K562 (cell line): Measurements from ENCODE around the gene SPRED2. TPM values are rescaled to one million over a fixed set of nuclear protein-coding genes. Genes with fewer than 3 reads are reported as not detected.

Source experiments
- ADNP ChIP-seq: fragments of 200-800 bp; sonication (Bioruptor generic); IDR thresholded peaks from 2 replicates; pipeline ENCODE4 v1.6.1; 2016; ENCODE audit warnings: missing genetic modification characterization, missing compliant biosample characterization
- CXXC5 ChIP-seq: fragments of 250-450 bp; sonication (Bioruptor Pico); IDR thresholded peaks from 2 replicates; pipeline ENCODE4 v1.8.0; 2022; ENCODE audit warnings: inconsistent platforms, mild to moderate bottlenecking, moderate library complexity
- FOXJ2 ChIP-seq: fragments of 200-800 bp; sonication (Bioruptor generic); IDR thresholded peaks from 2 replicates; pipeline ENCODE4 v1.6.1; 2016; ENCODE audit warnings: missing genetic modification characterization, missing compliant biosample characterization
- IFI16 ChIP-seq: fragments of 250-450 bp; sonication (Bioruptor Pico); IDR thresholded peaks from 2 replicates; pipeline ENCODE4 v2.1.2; 2022; ENCODE audit warnings: mild to moderate bottlenecking, inconsistent platforms
- JUN ChIP-seq, 2 experiments: sonication (generic) in 1 of 2; formaldehyde crosslinking in 1 of 2; IDR thresholded peaks; 2 replicates each; pipeline versions ENCODE4 v1.6.1 to v1.8.0; 2012 to 2022; ENCODE audit warnings: borderline replicate concordance in 2 of 2, mild to moderate bottlenecking in 2 of 2, improper control_type of control experiment in 1 of 2, low read depth in 1 of 2, low read length in 1 of 2, missing genetic modification reagents in 1 of 2
- MGA ChIP-seq: fragments of 450-650 bp; IDR thresholded peaks from 2 replicates; pipeline ENCODE4 v1.6.1; 2016; ENCODE audit warnings: mild to moderate bottlenecking, moderate library complexity
- RFX5 ChIP-seq: IDR thresholded peaks from 2 replicates; pipeline ENCODE4 v1.6.1; 2011; ENCODE audit warnings: low read depth, mild to moderate bottlenecking, improper control_type of control experiment, low read length
- TEAD2 ChIP-seq: fragments of 450-650 bp; IDR thresholded peaks from 2 replicates; pipeline ENCODE4 v1.6.1; 2016; ENCODE audit warnings: missing genetic modification characterization, control low read depth, missing compliant biosample characterization
- YY1 ChIP-seq, 3 experiments: IDR thresholded peaks; 2 replicates each; pipeline ENCODE4 v1.6.1; 2011; ENCODE audit warnings: low read length in 2 of 3, mild to moderate bottlenecking in 2 of 3, moderate library complexity in 2 of 3, borderline replicate concordance in 1 of 3, control low read depth in 1 of 3, low read depth in 1 of 3; ENCODE audit not compliant: insufficient read depth in 3 of 3, insufficient replicate concordance in 2 of 3, control insufficient read depth in 1 of 3, insufficient read length in 1 of 3; ENCODE audit errors: extremely low read depth in 1 of 3
- polyA plus RNA-seq, 8 experiments: library from polyadenylated mRNA; depleted of rRNA in 4 of 8; stranded (reverse) in 5 of 8; unstranded in 3 of 8; fragments of >200 nt; fragmentation: Nextera tagmentation in 2 of 8; fragmentation: Illumina TruSeq in 1 of 8; extraction: Ambion mirVana in 2 of 8; extraction: Trizol in 1 of 8; gene quantifications; 2 replicates each; pipeline versions ENCODE4 v1.2.1 to v1.2.3, GENCODE V29; 2011 to 2014; ENCODE audit warnings: inconsistent platforms in 1 of 8, missing spikeins in 1 of 8
- total RNA-seq, 7 experiments: library from RNA; depleted of rRNA in 6 of 7; stranded (reverse); fragments of >200 nt in 6 of 7; fragmentation: Illumina TruSeq in 2 of 7; extraction: Trizol in 2 of 7; gene quantifications; 2 replicates each; pipeline versions ENCODE4 v1.2.1 to v1.2.3, GENCODE V29; 2011 to 2021; ENCODE audit warnings: low replicate concordance in 1 of 7
- TF ChIP-seq, protein P1 (sequence below): fragments of 450-650 bp; IDR thresholded peaks from 2 replicates; pipeline ENCODE4 v1.6.1; 2017; ENCODE audit warnings: antibody characterized with exemption, mild to moderate bottlenecking

Gene SPRED2
- total and polyA plus RNA-seq, 9 of the 15 experiments (the other 6 are each of a cell fraction or from before 2014, with no cell fraction given), result 4.6 to 50.8 (median 14.1) TPM

GRCh38 chr2:65363879-65364666 lies 68.3 kb downstream of the SPRED2 start (continued):
- TF ChIP-seq YY1 (IDR thresholded peaks at IDR 0.05; ENCODE audit: borderline replicate concordance in 1 of 3, control insufficient read depth in 1 of 3, extremely low read depth in 1 of 3, insufficient read depth in 3 of 3, insufficient read length in 1 of 3, insufficient replicate concordance in 2 of 3, low read depth in 1 of 3, low read length in 2 of 3), result no peak
- peak; percentile 49 for TF ChIP-seq CXXC5 (CRISPR knock-in tag)
- peak; percentile 75 for TF ChIP-seq MGA
- no peak for TF ChIP-seq RFX5
- TF ChIP-seq, protein P1, sequence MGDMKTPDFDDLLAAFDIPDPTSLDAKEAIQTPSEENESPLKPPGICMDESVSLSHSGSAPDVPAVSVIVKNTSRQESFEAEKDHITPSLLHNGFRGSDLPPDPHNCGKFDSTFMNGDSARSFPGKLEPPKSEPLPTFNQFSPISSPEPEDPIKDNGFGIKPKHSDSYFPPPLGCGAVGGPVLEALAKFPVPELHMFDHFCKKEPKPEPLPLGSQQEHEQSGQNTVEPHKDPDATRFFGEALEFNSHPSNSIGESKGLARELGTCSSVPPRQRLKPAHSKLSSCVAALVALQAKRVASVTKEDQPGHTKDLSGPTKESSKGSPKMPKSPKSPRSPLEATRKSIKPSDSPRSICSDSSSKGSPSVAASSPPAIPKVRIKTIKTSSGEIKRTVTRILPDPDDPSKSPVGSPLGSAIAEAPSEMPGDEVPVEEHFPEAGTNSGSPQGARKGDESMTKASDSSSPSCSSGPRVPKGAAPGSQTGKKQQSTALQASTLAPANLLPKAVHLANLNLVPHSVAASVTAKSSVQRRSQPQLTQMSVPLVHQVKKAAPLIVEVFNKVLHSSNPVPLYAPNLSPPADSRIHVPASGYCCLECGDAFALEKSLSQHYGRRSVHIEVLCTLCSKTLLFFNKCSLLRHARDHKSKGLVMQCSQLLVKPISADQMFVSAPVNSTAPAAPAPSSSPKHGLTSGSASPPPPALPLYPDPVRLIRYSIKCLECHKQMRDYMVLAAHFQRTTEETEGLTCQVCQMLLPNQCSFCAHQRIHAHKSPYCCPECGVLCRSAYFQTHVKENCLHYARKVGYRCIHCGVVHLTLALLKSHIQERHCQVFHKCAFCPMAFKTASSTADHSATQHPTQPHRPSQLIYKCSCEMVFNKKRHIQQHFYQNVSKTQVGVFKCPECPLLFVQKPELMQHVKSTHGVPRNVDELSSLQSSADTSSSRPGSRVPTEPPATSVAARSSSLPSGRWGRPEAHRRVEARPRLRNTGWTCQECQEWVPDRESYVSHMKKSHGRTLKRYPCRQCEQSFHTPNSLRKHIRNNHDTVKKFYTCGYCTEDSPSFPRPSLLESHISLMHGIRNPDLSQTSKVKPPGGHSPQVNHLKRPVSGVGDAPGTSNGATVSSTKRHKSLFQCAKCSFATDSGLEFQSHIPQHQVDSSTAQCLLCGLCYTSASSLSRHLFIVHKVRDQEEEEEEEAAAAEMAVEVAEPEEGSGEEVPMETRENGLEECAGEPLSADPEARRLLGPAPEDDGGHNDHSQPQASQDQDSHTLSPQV, result peak; percentile 68
- TF ChIP-seq ADNP, result no peak
- TF ChIP-seq IFI16 (CRISPR knock-in tag), result no peak
- TF ChIP-seq TEAD2 (tag), result no peak
- no peak for TF ChIP-seq FOXJ2 (tag)
- 0 out of 2 replicates have a peak, but pooled peaks have one; percentile 24 for TF ChIP-seq JUN (IDR thresholded peaks at IDR 0.05; ENCODE audit: borderline replicate concordance, low read depth, low read length)
- no peak for TF ChIP-seq JUN (CRISPR knock-in tag; IDR thresholded peaks at IDR 0.05; ENCODE audit: borderline replicate concordance)
